GM12874 (cell line): Measurements from ENCODE around the gene HECTD4.

Experiments used
- CTCF ChIP-seq: IDR thresholded peaks from 2 replicates; pipeline ENCODE4 v1.5.1; 2011; ENCODE audit warnings: low read depth, mild to moderate bottlenecking, control low read depth, low read length, moderate library complexity; ENCODE audit not compliant: insufficient read depth

Gene HECTD4

GRCh38 chr12:112409906-112410244 is 27.6 kb upstream of the HECTD4 start:
- TF ChIP-seq CTCF = no peak

- TF ChIP-seq CTCF = no peak
Measured at GRCh38 chr12:112409064-112409905, 27.1 kb upstream of the HECTD4 start, which contains the start of gene RPL6. RPL6 (minus strand) TSS chr12:112409605; CDS start chr12:112408656, 949 bp downstream.

GRCh38 chr12:112408621-112409020 is 26.4 kb upstream of the HECTD4 start:
- no peak for TF ChIP-seq CTCF

GRCh38 chr12:112406519-112407488 is 24.6 kb upstream of the HECTD4 start:
- TF ChIP-seq CTCF = no peak

- no peak for TF ChIP-seq CTCF
Measured at GRCh38 chr12:112401903-112402498, 19.8 kb upstream of the HECTD4 start.

- TF ChIP-seq CTCF = no peak
Measured at GRCh38 chr12:112401054-112401453, 18.8 kb upstream of the HECTD4 start.

- no peak for TF ChIP-seq CTCF
Measured at GRCh38 chr12:112393328-112393727, 11.1 kb upstream of the HECTD4 start.
